HK-2 (cell line): ENCODE results near the gene BANF1.
"Not testable (repeated sequence)": the region's sequence is repeated elsewhere in the genome, so short reads cannot be mapped to it uniquely, and the experiment has no call there.

Experiments
- DNase-seq: peaks from one replicate; pipeline ENCODE4 v3.0.0-alpha.2; 2018; ENCODE audit not compliant: unreplicated experiment

BANF1 gene

DNA sequence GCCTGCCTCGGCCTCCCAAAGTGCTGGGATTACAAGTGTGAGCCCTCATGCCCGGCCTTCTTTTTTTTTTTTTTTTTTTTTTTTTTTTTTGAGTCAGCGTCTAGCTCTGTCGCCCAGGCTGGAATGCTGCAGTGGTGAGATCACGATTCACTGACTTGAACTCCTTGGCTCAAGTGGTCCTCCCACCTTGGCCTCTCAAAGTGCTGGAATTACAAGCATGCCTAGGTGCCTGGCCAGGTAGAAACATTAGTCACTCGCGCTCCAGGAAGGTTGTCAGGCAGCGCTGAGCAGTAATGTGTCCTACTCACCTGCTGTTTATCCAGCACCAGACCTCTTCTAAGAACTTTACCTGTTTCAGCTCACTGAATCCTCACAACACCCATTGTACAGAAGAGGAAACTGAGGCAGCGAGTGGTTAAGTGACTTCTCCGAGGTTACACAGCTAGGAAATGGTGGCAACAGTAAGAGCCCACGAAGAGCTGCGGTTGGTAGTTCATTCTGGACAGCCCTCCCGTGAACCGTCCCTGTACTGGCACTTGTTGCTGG, 9.0 kb downstream of the BANF1 start:
- DNase-seq = peak; percentile 73

GRCh38 chr11:66011785-66012303, 9.5 kb downstream of the BANF1 start, which contains the start of gene CST6:
Gene CST6, plus strand, starts transcription at chr11:66012008. Its CDS starts 37 bp downstream, at chr11:66012045.
- no peak for DNase-seq

- no peak for DNase-seq
Measured at GRCh38 chr11:66012371-66012945, 10.2 kb downstream of the BANF1 start.

DNA sequence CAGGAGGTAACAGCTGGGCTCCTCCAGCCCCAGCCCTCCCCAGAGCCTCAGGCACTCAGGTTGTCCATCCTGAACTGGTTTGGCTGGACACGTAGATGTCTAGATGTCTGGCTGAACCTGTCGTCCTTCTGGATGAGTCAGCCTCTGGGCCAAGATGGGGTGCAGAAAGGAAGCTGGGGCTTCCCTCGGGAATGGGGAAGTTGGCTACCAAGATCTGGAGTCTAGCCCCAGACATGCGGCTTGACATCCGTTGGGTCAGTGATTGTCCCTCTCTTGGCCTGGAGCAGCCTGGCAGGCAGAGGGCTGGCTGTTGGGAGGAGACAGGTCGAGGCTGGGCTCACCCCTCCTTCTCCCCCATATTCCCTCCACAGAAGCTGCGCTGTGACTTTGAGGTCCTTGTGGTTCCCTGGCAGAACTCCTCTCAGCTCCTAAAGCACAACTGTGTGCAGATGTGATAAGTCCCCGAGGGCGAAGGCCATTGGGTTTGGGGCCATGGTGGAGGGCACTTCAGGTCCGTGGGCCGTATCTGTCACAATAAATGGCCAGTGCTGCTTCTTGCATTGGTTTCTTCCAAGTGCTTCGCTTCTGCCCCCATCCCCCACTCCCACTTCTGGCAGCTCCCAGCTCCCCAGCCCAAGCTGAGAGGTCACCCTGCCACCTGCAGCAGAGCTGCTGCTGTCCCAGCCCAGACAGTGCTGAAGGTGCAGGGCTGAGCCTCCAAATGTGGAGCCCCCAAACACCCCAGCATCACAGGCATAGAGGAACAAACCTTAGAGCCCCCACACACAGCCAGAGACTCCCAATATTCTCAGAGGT, 10.9 kb downstream of the BANF1 start:
- DNase-seq = no peak

DNA sequence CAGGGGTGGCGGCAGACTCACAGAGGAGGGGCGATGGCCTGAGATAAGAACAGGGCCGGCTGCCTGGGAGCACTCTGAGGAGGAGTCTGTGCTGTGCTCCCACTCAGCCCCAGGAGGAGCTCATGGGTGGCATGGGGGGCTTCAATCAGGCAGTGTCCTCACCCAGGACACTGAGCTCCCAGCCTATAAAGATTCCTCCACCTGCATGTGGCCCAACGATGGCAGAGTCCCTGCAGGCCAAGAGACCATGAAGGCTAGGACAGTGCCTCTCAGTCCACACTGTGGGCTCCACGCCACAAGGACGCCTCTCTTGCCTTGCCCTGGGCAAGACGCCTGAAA, 11.4 kb downstream of the BANF1 start:
- DNase-seq = no peak

GRCh38 chr11:66014804-66015453, 12.6 kb downstream of the BANF1 start:
- DNase-seq = no peak

- peak; percentile 69 for DNase-seq
Measured at GRCh38 chr11:66015454-66015881, 13.2 kb downstream of the BANF1 start.

GRCh38 chr11:66015936-66016792, 13.9 kb downstream of the BANF1 start:
- no peak for DNase-seq

GRCh38 chr11:66016793-66017177, 14.5 kb downstream of the BANF1 start:
- no peak for DNase-seq

DNA sequence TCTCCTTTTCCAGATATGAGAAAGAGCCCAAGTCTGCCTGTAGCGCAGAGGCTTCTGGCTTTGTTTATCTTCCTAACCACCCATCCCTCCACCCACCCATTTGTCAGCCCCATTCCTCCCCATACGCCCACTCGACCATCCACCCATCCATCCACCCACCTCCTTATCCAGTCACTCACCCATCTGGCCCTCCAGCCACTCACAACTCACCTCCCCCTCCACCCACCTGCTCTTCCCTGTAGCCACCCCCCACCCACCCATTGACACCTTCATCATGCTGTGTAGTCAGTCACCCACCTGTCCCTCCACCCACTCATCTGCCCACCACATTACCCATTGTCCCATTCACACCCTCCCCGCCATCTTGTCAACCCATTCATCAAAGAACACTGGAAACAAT, 15.0 kb downstream of the BANF1 start:
- DNase-seq = no peak

DNA sequence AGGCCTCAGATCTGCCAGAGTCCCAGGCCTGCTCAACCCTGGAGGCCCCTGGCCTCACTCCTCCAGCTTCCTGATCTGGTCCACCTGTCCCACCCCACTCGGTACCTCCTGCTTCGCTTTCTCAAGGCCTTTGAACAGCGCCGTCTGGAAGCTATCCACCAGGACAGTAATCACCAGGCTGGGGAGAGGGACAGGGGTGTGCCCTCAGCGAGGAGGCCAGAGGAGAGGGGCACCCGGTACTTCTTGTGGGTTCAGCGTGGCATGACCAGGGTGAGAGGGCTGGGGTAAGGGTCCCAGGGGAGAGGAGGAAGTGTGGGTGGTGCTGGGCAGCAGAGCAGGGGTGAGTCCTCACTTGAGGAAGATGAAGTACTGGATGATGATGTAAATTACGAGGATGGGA, 17.9 kb downstream of the BANF1 start:
- DNase-seq = no peak

DNA sequence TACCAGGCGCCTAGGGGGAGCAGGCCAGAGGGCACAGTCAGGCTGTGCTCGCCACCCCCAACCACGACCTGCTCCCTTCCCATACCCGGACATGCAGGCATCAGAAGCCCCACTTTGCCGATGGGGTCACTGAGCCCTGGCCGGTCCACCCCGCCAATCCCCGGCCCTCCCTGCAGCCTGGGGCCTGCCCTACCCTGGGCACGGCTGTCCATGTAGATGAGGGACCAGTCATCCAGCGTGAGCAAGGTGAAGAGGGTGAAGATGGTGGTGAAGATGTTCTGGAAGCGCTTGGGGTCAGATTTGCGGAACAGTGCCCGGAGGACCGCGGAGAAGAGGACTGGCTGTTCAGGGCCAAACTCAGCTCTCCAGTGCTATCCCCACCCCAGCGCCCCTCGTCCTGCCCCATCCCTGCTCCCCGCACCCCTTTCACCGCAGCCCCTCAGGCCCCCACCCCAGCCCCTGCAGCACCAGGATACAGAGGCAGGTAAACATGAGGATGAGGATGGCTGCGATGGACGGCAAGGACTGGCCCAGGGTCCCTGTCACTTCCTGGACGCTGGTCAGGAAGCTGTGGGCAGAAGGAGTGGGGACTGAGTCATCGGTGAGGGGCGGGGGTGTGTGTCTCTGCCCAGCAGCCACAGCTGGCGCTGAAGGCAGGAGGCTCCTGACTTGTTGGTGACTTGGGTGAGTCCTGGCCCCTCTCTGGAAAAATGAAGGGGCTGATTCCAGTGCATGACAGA, 18.5 kb downstream of the BANF1 start:
- DNase-seq = peak; percentile 74

DNA sequence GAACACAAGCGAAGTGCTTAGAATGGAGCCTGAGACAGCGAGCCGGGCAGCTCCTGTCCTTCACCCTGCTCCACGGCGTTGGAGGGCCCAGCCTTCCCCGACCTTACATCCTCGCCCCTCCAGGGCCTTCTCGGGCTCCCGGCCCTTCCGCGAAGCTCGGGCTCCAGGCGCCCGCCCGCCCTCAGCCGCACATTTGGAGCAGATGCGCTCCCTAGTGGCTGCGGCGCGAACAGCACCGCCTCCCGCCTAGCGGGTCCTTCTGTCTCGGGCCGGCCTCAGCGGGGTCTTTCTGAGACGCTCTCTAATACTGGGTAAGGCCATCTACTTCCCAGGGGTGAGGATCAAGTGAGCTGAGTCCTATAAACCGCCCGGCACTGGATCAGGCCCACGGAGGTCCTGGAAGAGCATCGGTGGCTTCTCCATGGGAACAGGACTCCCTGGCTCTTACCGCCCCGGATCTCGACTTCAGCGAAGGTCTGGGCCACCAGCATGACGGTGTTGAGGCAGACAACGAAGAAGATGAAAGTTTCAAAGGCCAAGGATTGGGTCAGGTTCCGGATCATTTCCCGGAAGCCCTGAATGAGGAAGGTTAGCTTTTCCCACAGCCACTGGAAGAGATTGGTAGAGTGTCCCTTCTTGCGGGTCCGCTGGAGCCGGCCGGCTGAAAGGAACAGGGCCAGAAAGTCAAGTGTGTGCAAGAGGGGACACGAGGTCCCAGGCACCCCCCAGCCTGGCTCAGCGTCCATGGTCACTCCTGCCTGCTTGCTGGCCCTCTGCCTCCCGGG, 20.3 kb downstream of the BANF1 start:
- DNase-seq = peak; percentile 73

DNA sequence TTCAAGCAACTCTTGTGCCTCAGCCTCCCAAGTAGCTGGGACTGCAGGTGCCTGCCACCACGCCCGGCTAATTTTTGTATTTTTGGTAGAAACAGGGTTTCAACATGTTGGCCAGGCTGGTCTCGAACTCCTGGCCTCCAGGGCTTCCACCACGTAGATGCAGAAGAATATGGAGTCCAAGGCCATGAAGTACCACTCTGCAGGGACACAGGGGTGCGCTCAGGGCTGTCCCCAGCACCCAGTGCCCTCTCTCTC, 20.8 kb downstream of the BANF1 start:
- not testable (repeated sequence) for DNase-seq

- DNase-seq = no peak
Measured at GRCh38 chr11:66026017-66026529, 23.8 kb downstream of the BANF1 start, which contains the start of gene CATSPER1. Gene CATSPER1, minus strand, starts transcription at chr11:66026479. Its CDS starts 100 bp downstream, at chr11:66026379.

GRCh38 chr11:66032957-66033735, 30.8 kb downstream of the BANF1 start:
- no peak for DNase-seq

DNA sequence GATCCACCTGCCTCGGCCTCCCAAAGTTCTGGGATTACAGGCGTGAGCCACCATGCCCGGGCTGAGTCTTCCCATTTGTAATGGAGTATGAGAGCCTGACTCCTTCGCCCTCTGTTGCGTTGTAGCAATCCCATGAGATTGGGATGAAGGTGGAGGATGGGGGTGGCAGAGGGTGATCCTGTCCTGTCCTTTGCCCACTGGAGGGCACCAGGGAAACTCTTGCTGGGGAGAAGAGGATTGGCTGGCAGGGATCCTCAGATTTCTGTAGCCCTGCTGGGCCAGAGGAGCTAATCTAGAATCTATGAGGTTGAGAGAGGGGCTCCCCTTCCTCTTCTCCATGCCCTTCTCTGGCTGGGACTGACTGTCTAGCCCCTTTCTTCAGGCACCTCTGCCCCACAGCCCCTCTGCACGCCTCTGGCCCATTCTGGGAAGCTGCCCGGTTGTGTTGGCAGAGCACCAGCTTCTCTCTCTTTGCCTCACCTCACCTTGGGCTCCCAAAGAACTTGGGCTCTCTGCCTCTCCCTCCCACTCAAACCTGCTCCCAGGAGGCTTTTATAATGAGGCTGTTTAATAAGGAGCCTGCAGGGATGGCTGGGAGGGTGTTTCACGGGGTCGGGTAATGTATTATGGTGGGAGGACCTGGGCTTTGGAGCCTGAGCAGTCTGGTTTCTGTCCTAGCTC, 33.5 kb downstream of the BANF1 start:
- DNase-seq = no peak

GRCh38 chr11:66036334-66036710, 34.0 kb downstream of the BANF1 start:
- DNase-seq = no peak

DNA sequence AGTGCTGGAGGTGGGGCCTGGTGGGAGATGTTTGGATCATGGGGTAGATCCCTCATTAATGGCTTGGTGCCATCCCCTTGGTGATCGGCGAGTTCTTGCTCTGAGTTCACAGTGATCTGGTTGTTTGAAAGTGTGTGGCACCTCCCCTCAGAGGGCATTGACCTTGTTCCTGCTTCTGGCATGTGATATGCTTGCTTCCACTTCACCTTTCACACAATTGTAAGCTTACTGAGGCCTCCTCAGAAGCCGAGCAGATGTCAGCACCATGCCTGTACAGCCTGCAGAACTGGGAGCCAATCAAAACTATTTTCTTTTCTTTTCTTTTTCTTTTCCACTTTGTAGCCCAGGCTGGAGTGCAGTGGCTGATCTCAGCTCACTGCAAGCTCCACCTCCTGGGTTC, 35.0 kb downstream of the BANF1 start:
- DNase-seq = no peak
